Measurements from ENCODE around the gene FREM1.

DNA sequence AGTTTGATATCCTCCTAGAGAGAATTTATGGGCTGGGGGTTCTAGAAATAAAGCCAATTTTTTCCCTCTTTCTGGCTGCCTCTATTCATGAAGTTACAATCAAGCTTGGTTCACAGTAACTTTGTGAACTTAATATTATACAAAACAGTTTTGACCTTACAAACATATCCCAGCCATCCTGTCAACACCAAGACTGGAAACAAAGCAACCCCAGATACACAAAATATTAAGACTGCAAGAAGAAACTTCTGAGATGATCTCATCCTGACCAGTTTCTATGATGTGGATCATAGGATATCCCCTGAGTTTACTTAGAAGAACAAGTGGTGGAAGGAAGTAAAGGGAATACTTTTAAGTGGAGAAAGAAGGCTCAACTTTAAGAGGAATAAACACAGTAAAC is 159.4 kb downstream of the FREM1 start:
- TF ChIP-seq, protein P1, sequence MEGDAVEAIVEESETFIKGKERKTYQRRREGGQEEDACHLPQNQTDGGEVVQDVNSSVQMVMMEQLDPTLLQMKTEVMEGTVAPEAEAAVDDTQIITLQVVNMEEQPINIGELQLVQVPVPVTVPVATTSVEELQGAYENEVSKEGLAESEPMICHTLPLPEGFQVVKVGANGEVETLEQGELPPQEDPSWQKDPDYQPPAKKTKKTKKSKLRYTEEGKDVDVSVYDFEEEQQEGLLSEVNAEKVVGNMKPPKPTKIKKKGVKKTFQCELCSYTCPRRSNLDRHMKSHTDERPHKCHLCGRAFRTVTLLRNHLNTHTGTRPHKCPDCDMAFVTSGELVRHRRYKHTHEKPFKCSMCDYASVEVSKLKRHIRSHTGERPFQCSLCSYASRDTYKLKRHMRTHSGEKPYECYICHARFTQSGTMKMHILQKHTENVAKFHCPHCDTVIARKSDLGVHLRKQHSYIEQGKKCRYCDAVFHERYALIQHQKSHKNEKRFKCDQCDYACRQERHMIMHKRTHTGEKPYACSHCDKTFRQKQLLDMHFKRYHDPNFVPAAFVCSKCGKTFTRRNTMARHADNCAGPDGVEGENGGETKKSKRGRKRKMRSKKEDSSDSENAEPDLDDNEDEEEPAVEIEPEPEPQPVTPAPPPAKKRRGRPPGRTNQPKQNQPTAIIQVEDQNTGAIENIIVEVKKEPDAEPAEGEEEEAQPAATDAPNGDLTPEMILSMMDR (conservative IDR thresholded peaks at IDR 0.05; ENCODE audit: low read depth, low read length), result no peak
- no peak for TF ChIP-seq EZH2phosphoT487 (IDR thresholded peaks at IDR 0.05; ENCODE audit: borderline replicate concordance, low read length)
- no peak for TF ChIP-seq EZH2 (IDR thresholded peaks at IDR 0.05; ENCODE audit: low read length, unreplicated experiment)

Data from PC-3 (cell line).